Ovary (tissue), 3 donors: Measurements from ENCODE around the gene STOML3.

Source experiments
- CTCF ChIP-seq, 3 donors: fragments of 450-650 bp in 2 of 3; fragments of 200-600 bp in 1 of 3; IDR thresholded peaks; one replicate each; pipeline versions ENCODE4 v1.5.1 to v1.8.0; 2016 to 2022; ENCODE audit warnings: antibody characterized with exemption in 3 of 3, mild to moderate bottlenecking in 1 of 3
- EP300 ChIP-seq: sonication (generic); formaldehyde crosslinking; IDR thresholded peaks from one replicate; pipeline ENCODE4 v1.6.1; 2017; ENCODE audit warnings: antibody characterized with exemption
- POLR2A ChIP-seq: fragments of 450-650 bp; IDR thresholded peaks from one replicate; pipeline ENCODE4 v1.6.1; 2017; ENCODE audit warnings: antibody characterized with exemption, mild to moderate bottlenecking, moderate library complexity
- donor health status: DM: no; HTN: no; CAD: no.

- TF ChIP-seq CTCF (IDR thresholded peaks at IDR 0.05) (no peak), POLR2A (no peak), EP300 (no peak)
Observed at GRCh38 chr13:38960175-38960574, 30.5 kb downstream of the STOML3 start.
